Retina (tissue), 1 donor: Measurements from ENCODE around the gene BRD3OS.

Experiments
- DNase-seq: peaks from one replicate; pipeline ENCODE4 v3.0.0-alpha.2; 2016

The BRD3OS gene

GRCh38 chr9:134035041-134036039 lies 10.1 kb downstream of the BRD3OS start:
- DNase-seq: no peak

GRCh38 chr9:134036130-134036529 lies 10.8 kb downstream of the BRD3OS start:
- no peak for DNase-seq

- no peak for DNase-seq
Observed at GRCh38 chr9:134037641-134038040, 12.4 kb downstream of the BRD3OS start.

- DNase-seq: no peak
Observed at GRCh38 chr9:134039386-134040175, 14.3 kb downstream of the BRD3OS start.

GRCh38 chr9:134040176-134040565 lies 14.9 kb downstream of the BRD3OS start:
- DNase-seq: no peak

- DNase-seq: no peak
Observed at GRCh38 chr9:134040781-134041648, 15.7 kb downstream of the BRD3OS start.

- DNase-seq: no peak
Observed at GRCh38 chr9:134041649-134041962, 16.3 kb downstream of the BRD3OS start.

- no peak for DNase-seq
Observed at GRCh38 chr9:134043531-134043988, 18.3 kb downstream of the BRD3OS start.

GRCh38 chr9:134044944-134045343 lies 19.7 kb downstream of the BRD3OS start:
- no peak for DNase-seq

GRCh38 chr9:134045841-134046544 lies 20.7 kb downstream of the BRD3OS start:
- DNase-seq: no peak

- DNase-seq: no peak
Observed at GRCh38 chr9:134046894-134047681, 21.8 kb downstream of the BRD3OS start.

- DNase-seq: no peak
Observed at GRCh38 chr9:134047868-134048581, 22.7 kb downstream of the BRD3OS start.

- DNase-seq: no peak
Observed at GRCh38 chr9:134048582-134048968, 23.3 kb downstream of the BRD3OS start.

- DNase-seq: no peak
Observed at GRCh38 chr9:134049236-134049635, 24.0 kb downstream of the BRD3OS start.

GRCh38 chr9:134049772-134050588 lies 24.7 kb downstream of the BRD3OS start:
- no peak for DNase-seq

- DNase-seq: no peak
Observed at GRCh38 chr9:134050726-134051125, 25.4 kb downstream of the BRD3OS start.

- DNase-seq: no peak
Observed at GRCh38 chr9:134051319-134051718, 26.0 kb downstream of the BRD3OS start.

GRCh38 chr9:134052491-134052890 lies 27.2 kb downstream of the BRD3OS start:
- no peak for DNase-seq

GRCh38 chr9:134052941-134053340 lies 27.7 kb downstream of the BRD3OS start:
- DNase-seq: no peak

GRCh38 chr9:134053401-134053871 lies 28.2 kb downstream of the BRD3OS start:
- DNase-seq: no peak
